Naive B cell (primary cell): Measurements from ENCODE around the gene FCGBP. TPM values are rescaled to one million over a fixed set of nuclear protein-coding genes. Genes with fewer than 3 reads are reported as not detected.
A peak's percentile ranks its signal among the peaks of the same experiment; 100 is the strongest.

ENCODE experiments used
- ATAC-seq, 2 donors: fragments of 150-1000 bp; cut with Tn5 transposase; 2 replicates each; pipeline ENCODE4 v1.10.0; 2021; ENCODE audit warnings: low read depth in 2 of 2, mild to moderate bottlenecking in 2 of 2, moderate library complexity in 2 of 2
- DNase-seq: peaks from one replicate; pipeline ENCODE4 v3.0.0; 2022
- H3K27ac Mint-ChIP-seq, 6 donors: one replicate each; pipeline ENCODE4 v1.8.0; 2020 to 2022; ENCODE audit warnings: mild to moderate bottlenecking in 6 of 6, mixed read lengths in 6 of 6, moderate library complexity in 5 of 6, inconsistent platforms in 2 of 6
- H3K27me3 Mint-ChIP-seq, 3 donors: one replicate each; pipeline ENCODE4 v1.8.0; 2021 to 2022; ENCODE audit warnings: mixed read lengths in 3 of 3, mild to moderate bottlenecking in 1 of 3
- H3K36me3 Mint-ChIP-seq, 2 donors: one replicate each; pipeline ENCODE4 v1.8.0; 2020 to 2022; ENCODE audit warnings: mixed read lengths in 2 of 2, inconsistent platforms in 1 of 2, mild to moderate bottlenecking in 1 of 2
- H3K4me1 Mint-ChIP-seq, 3 donors: one replicate each; pipeline ENCODE4 v1.8.0; 2020 to 2022; ENCODE audit warnings: mixed read lengths in 3 of 3, inconsistent platforms in 1 of 3, mild to moderate bottlenecking in 1 of 3, moderate library complexity in 1 of 3
- H3K4me3 Mint-ChIP-seq, 8 donors: one replicate each; pipeline ENCODE4 v1.8.0; 2020 to 2022; ENCODE audit warnings: mild to moderate bottlenecking in 8 of 8, mixed read lengths in 8 of 8, moderate library complexity in 8 of 8, inconsistent platforms in 2 of 8
- H3K9me3 Mint-ChIP-seq, 7 donors: one replicate each; pipeline ENCODE4 v1.8.0; 2020 to 2022; ENCODE audit warnings: mixed read lengths in 7 of 7, mild to moderate bottlenecking in 5 of 7, inconsistent platforms in 2 of 7, moderate library complexity in 1 of 7
- polyA plus RNA-seq, 6 donors: library from polyadenylated mRNA; unstranded; fragments of 300-500 nt; fragmentation: Illumina TruSeq; gene quantifications; one replicate each; pipeline ENCODE4 v1.2.3, GENCODE V29; 2021; ENCODE audit warnings: low read depth in 6 of 6

FCGBP gene
- polyA plus RNA-seq, 6 donors from 2014 or later, result 0.15 to 1.7 (median 0.76) TPM

DNA sequence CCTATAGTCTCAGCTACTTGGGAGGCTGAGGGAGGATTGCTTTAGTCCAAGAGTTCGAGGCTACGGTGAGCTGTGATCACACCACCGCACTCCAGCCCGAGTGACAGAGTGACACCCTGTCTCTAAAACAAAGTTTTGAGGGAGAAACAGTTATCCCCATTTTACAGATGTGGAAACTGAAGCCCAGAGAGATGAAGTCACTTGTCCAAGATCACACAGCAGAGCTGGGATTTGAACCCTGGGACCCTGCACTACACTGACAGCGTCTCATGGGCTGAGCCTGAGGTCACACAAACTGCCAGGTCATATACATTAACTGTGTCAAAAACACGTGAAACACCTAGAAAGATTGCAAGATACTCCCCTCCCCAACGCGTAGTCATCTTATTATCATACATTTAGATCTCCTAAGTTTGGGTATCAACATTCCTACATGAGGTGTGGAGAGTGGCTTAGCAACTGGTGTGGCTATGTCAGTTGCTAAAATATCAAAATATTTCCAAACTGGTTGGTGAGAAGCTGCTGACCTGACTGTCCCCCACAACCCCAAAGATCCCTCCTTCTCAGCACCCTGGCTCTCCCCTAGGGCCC is 8.2 kb downstream of the FCGBP start:
- Mint-ChIP-seq H3K4me1 (peaks cover 15 to 18% (median 17%) of the 10 kb centered on the region in 3 donors), H3K27me3 (no peaks in the 10 kb centered on the region), H3K9me3 (peaks cover 0 to 2% (median 0%) of the 10 kb centered on the region in 7 donors), H3K27ac (peak overlapping the region in 1 of 6 donors; percentile 39), H3K4me3 (no peak overlapping the region), H3K36me3 (no peaks in the 10 kb centered on the region)
- DNase-seq (no peak), ATAC-seq (no peak)

DNA sequence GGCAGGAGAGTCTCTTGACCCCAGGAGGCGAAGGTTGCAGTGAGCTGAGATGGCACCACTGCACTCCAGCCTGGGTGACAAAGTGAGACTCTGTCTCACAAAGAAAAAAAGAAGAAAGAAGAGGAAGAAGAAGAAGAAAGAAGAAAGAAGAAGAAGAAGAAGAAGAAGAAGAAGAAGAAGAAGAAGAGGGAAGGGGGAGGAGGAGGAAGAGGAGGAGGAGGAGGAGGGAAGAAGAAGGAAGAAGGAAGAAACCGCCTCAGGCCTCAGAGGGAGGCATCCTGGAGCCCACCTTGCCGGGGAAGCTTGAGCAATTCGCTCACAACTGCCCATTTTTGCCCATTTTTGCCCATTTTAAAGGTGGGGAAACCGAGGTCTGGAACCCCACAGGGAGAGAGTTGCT is 9.5 kb downstream of the FCGBP start:
- H3K9me3 Mint-ChIP-seq, result peaks cover 0 to 2% (median 0%) of the 10 kb centered on the region in 7 donors
- ATAC-seq (no peak), DNase-seq (no peak)
- H3K36me3 Mint-ChIP-seq, result peaks cover 0 to under 1% of the 10 kb centered on the region in 2 donors
- H3K4me3 Mint-ChIP-seq, result no peak overlapping the region
- H3K27ac Mint-ChIP-seq, result no peak overlapping the region
- no peaks in the 10 kb centered on the region for H3K27me3 Mint-ChIP-seq
- peaks cover 12 to 17% (median 15%) of the 10 kb centered on the region in 3 donors for H3K4me1 Mint-ChIP-seq

DNA sequence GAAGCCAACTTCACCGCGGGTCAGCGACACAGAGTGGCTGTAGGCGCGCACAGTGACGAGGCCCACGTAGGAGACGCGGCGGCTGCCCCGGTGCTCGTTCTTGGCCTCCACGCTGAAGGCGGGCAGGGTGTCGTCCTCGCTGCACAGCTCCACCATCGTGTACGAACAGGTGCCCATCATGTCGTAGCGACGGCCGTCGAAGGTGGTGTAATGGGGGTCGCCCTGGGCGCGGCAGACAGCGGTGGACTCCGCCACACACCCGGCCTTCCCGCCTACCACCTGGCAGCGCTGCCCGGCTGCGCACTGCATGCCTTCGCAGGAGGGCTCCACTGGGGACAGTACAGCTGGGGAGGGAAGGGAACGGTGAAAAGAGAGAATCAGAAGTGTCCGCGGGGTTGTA is 10.0 kb downstream of the FCGBP start:
- peaks cover 0 to 3% (median 0%) of the 10 kb centered on the region in 7 donors for H3K9me3 Mint-ChIP-seq

DNA sequence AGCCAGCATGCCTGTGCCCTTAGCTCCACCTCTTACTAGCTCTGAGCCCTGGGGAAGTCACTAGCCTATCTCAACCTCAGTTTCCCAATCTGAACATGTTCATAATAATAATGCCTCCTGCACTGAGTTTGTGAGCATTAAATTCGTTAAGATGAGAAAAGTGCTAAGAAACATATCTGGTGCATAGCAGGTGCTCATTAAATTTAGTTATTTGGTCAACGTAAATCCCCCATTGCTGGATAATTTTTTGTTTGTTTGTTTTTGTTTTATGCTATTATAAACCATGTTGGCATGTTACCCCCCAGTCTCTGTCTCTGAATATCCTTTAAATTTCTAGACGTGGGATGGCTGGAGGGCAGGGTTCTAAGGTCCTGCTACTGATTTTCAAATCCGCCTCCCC is 10.6 kb downstream of the FCGBP start:
- DNase-seq, result no peak
- no peaks in the 10 kb centered on the region for H3K27me3 Mint-ChIP-seq
- H3K36me3 Mint-ChIP-seq, result peaks cover 8 to 10% of the 10 kb centered on the region in 2 donors
- peaks cover 0 to 4% (median 0%) of the 10 kb centered on the region in 7 donors for H3K9me3 Mint-ChIP-seq
- no peak overlapping the region for H3K4me3 Mint-ChIP-seq
- no peak overlapping the region for H3K27ac Mint-ChIP-seq
- no peak for ATAC-seq
- peaks cover 6 to 19% (median 10%) of the 10 kb centered on the region in 3 donors for H3K4me1 Mint-ChIP-seq

More for the DNA sequence above, 10.0 kb downstream of the FCGBP start:
- no peak overlapping the region for H3K4me3 Mint-ChIP-seq
- H3K27me3 Mint-ChIP-seq, result no peaks in the 10 kb centered on the region
- H3K27ac Mint-ChIP-seq, result peak overlapping the region in 1 of 6 donors; percentile 37
- ATAC-seq (no peak), DNase-seq (no peak)
- peaks cover 7 to 17% (median 11%) of the 10 kb centered on the region in 3 donors for H3K4me1 Mint-ChIP-seq
- peaks cover 5 to 6% of the 10 kb centered on the region in 2 donors for H3K36me3 Mint-ChIP-seq

DNA sequence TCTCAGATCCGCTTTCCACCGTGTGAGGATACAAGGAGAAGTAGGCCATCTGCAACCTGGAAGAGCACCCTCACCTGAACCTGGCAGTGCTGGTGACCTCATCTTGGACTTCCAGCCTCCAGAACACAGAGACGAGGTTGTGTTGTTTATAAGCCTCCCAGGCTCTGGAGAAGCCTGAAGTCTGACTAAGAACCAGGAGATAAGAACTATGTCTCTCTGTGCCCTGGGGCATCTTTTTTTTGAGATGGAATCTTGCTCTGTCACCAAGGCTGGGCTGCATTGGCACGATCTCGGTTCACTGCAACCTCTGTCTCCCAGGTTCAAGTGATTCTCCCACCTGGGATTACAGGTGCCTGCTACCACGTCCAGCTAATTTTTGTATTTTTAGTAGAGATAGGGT is 14.5 kb downstream of the FCGBP start:
- H3K36me3 Mint-ChIP-seq, result peaks cover 16 to 17% of the 10 kb centered on the region in 2 donors
- peaks cover 0 to 9% (median 0%) of the 10 kb centered on the region in 3 donors for H3K27me3 Mint-ChIP-seq
- no peak overlapping the region for H3K27ac Mint-ChIP-seq
- no peak for ATAC-seq
- peaks cover 0 to 4% (median 0%) of the 10 kb centered on the region in 7 donors for H3K9me3 Mint-ChIP-seq
- H3K4me1 Mint-ChIP-seq, result peaks cover 23 to 25% (median 25%) of the 10 kb centered on the region in 3 donors
- no peak overlapping the region for H3K4me3 Mint-ChIP-seq
- DNase-seq, result no peak

DNA sequence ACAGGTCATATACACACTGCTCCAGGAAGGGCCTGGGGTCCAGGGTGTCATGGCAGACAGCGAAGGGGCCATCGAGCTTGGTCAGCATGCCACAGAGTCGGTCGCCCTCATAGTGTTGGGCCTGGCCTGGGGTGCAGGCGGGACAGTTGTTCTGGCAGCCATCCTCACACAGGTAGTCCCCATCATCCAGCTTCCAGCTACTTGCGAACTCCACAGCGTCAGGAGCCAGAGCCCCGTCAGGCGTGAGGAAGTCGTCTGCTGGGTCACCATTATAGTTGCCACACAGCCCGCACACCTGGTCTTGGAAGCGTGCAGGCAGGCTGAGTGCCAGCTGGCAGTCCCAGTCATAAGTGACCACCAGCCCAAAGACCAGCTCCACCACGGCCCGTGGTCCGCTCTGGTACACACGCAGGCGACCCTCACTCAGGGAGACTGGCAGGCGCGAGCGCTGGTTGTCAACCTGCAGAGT is 16.2 kb downstream of the FCGBP start:
- no peak for ATAC-seq
- peaks cover 16 to 17% of the 10 kb centered on the region in 2 donors for H3K36me3 Mint-ChIP-seq
- DNase-seq, result no peak
- H3K4me3 Mint-ChIP-seq, result no peak overlapping the region
- peaks cover 0 to 4% (median 0%) of the 10 kb centered on the region in 7 donors for H3K9me3 Mint-ChIP-seq
- H3K27me3 Mint-ChIP-seq, result peaks cover 0 to 9% (median 0%) of the 10 kb centered on the region in 3 donors
- peaks cover 17 to 27% (median 26%) of the 10 kb centered on the region in 3 donors for H3K4me1 Mint-ChIP-seq
- H3K27ac Mint-ChIP-seq, result no peak overlapping the region

DNA sequence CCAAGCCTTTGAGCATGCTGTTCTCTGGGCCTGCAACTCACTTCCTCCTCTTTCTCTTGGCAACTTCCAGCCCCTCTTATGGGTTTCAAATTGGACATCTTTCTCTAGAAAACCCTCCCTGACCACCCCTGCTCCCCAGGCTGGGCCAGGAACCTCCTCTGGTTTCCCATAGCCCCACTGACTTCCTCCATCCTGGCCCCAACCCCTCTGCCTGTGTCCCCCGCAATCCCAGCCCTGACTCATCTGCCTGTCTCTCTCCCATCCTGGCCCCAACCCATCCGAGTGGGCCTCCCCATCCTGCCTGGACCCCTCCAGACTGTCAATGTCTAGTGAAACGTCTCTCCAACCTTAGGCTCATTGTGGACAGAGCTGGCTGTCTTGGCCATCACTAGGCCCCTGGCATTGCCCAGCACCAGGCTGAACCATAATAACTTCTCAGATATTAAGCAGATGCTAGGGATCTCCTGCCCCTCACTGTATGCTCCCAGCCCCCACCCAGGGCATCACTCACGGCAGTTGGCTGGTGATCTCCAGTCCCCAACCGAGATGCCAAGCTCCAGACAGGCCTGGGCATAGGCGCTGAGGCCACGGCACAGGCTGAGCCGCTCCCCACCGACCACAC is 16.8 kb downstream of the FCGBP start:
- peaks cover 17 to 27% (median 23%) of the 10 kb centered on the region in 3 donors for H3K4me1 Mint-ChIP-seq
- DNase-seq (no peak), ATAC-seq (no peak)
- H3K9me3 Mint-ChIP-seq, result peaks cover 0 to 4% (median 0%) of the 10 kb centered on the region in 7 donors
- peaks cover 0 to 9% (median 0%) of the 10 kb centered on the region in 3 donors for H3K27me3 Mint-ChIP-seq
- peak overlapping the region in 1 of 6 donors; percentile 37 for H3K27ac Mint-ChIP-seq
- H3K36me3 Mint-ChIP-seq, result peaks cover 16 to 17% of the 10 kb centered on the region in 2 donors
- no peak overlapping the region for H3K4me3 Mint-ChIP-seq

DNA sequence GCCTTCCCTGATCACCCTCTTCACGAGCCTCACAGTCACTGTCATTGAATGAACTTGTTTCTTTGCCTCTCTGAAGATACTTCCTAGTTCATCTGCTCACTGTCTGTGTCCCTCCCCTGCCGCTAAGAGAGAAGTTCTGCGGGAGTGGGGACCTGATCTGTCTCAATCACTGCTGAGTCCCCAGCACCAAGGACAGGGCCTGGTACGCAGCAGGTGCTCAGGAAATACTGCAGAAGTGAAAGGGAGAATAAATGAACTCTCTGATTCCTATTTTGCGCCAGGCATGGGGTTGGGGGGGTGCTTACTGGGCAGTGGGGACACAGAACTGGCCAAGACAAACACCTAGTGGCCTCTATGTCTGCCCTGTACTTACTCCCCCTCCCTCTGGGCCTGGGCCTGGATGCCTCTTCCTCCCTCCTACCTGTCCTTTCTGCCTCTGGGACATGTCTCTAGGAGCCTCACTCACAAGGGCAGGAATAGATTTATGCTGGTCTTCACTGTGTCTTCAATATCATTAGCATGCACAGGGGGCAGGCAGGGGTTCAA is 17.5 kb downstream of the FCGBP start:
- Mint-ChIP-seq H3K27me3 (peaks cover 0 to 9% (median 0%) of the 10 kb centered on the region in 3 donors), H3K27ac (peak overlapping the region in 2 of 6 donors; percentile 41 to 94), H3K9me3 (peaks cover 0 to 4% (median 0%) of the 10 kb centered on the region in 7 donors), H3K4me1 (peaks cover 17 to 27% (median 23%) of the 10 kb centered on the region in 3 donors), H3K4me3 (peak overlapping the region in 1 of 8 donors; percentile 16), H3K36me3 (peaks cover 16 to 17% of the 10 kb centered on the region in 2 donors)
- DNase-seq (no peak), ATAC-seq (no peak)

DNA sequence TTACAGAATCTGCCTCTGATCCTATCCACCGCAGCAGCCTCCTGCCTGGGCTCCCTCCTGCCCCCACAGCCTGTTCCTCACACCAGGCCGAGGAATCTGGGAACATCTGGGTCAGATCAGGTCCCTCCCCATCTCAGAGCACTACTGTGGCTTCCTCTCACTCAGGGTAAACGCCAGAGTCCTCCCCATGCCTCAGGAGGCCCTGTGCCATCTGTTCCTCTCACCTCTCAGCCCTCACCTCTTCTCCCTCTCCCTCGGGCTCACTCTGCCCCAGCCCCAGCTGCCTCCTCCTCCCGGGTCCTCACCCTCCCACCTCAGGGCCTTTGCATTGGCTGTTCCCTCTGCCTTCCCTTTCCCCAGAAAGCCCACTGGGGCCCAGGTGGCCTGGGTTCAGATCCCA is 18.2 kb downstream of the FCGBP start:
- H3K27me3 Mint-ChIP-seq, result peaks cover 0 to 9% (median 0%) of the 10 kb centered on the region in 3 donors
- H3K4me3 Mint-ChIP-seq, result no peak overlapping the region
- H3K36me3 Mint-ChIP-seq, result peaks cover 16 to 17% of the 10 kb centered on the region in 2 donors
- H3K4me1 Mint-ChIP-seq, result peaks cover 17 to 27% (median 23%) of the 10 kb centered on the region in 3 donors
- DNase-seq, result no peak
- ATAC-seq, result no peak
- peak overlapping the region in 2 of 6 donors; percentile 37 to 94 for H3K27ac Mint-ChIP-seq
- H3K9me3 Mint-ChIP-seq, result peaks cover 0 to 4% (median 0%) of the 10 kb centered on the region in 7 donors

DNA sequence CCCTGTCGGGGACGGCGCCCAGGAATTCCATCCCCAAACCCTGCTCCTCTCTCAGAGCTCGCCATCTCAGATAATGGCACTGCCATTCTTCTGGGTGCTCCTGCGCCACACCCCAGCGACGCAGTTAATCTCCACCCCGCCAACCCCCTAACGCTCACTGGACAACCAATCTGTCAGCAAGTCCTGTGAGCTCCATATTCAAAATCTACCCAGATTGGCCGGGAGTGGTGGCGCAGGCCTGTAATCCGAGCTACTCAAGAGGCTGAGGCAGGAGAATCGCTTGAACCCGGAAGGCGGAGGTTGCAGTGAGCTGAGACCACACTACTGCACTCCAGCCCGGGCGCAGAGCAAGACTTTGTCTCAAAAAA is 18.6 kb downstream of the FCGBP start:
- H3K27ac Mint-ChIP-seq, result no peak overlapping the region
- peaks cover 0 to 9% (median 0%) of the 10 kb centered on the region in 3 donors for H3K27me3 Mint-ChIP-seq
- H3K9me3 Mint-ChIP-seq, result peaks cover 0 to 4% (median 0%) of the 10 kb centered on the region in 7 donors
- H3K4me1 Mint-ChIP-seq, result peaks cover 17 to 27% (median 23%) of the 10 kb centered on the region in 3 donors
- H3K36me3 Mint-ChIP-seq, result peaks cover 16 to 17% of the 10 kb centered on the region in 2 donors
- no peak overlapping the region for H3K4me3 Mint-ChIP-seq
- no peak for DNase-seq
- ATAC-seq, result no peak

DNA sequence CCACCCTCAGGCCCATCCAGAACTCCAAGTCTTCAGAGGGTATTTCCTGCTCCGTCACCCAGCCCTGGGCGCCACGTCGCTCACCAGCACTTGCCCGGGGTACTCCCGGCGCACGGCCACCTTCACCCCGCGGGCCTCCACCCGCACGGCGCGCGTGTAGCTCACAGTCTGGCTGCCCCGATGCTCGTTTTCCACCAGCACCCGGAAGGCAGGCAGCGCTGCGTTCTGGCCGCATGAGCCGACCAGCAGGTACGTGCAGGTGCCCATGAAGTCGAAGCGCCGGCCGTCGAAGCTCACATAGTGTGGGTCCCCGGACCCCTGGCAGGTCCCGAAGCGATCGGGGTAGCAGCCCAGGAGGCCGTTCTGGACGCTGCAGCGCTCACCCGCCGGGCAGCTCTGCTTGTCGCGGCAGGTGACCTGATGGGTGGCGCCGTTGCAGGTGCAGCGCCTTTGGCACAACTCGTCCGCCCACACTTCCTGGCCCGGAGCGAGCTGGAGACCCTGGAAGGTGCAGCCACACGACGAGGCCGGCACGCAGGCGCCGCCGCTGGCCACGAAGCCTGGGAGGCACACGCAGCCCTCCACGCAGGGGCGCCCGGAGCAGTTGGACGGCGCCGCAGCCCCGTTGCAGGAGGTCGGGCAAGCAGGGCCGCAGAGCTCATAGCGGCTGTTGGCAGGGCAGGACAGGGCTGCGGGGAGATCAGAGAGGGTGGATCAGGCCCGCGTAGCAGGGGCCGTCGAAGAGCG is 19.2 kb downstream of the FCGBP start:
- Mint-ChIP-seq H3K36me3 (peaks cover 16 to 17% of the 10 kb centered on the region in 2 donors), H3K27ac (no peak overlapping the region), H3K4me3 (no peak overlapping the region), H3K4me1 (peaks cover 17 to 27% (median 23%) of the 10 kb centered on the region in 3 donors), H3K9me3 (peaks cover 0 to 4% (median 0%) of the 10 kb centered on the region in 7 donors), H3K27me3 (peaks cover 0 to 9% (median 0%) of the 10 kb centered on the region in 3 donors)
- DNase-seq, result no peak
- no peak for ATAC-seq

DNA sequence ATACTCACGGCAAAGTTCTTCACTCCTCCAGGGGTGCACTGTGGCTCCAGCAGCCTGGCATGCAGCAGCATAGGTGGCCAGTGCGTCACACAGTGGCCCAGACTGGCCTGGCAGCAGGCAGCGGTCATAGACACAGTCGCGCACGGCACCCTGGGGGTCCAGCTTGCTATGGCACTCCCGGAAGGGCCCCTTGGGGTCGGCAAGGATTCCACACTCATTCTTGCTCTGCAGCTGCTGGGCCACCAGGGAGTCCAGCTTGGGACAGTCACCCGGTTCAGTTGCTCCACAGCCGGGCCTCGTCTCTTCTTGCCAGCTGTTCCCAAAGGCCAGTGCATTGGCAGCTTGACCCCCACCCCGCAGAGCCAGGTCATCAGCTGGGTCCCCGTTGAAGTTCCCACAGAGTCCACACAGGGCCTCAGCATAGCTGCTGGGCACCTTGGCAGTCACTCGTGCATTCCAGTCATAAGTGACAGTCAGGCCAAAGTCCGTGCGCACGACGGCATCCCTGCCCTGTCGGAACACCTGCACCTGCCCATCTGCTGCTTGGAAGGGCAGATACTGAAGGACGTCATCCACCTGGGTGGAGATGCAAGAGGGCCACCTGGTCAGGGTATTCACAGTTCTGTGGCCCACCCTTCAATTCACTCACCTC is 20.6 kb downstream of the FCGBP start:
- Mint-ChIP-seq H3K36me3 (peaks cover 7 to 8% of the 10 kb centered on the region in 2 donors), H3K9me3 (no peaks in the 10 kb centered on the region), H3K27ac (no peak overlapping the region), H3K4me1 (peaks cover 18 to 27% (median 20%) of the 10 kb centered on the region in 3 donors), H3K27me3 (peaks cover 0 to 9% (median 0%) of the 10 kb centered on the region in 3 donors), H3K4me3 (peak overlapping the region in 1 of 8 donors; percentile 5)
- DNase-seq (no peak), ATAC-seq (no peak)
